Hypothalamus (tissue), 51 donors: ENCODE results near the gene CWF19L1.

ENCODE experiments used
- DNase-seq, 51 donors: peaks; one replicate each; lab custom pipeline; 2025; lab: John Stamatoyannopoulos, UW

The CWF19L1 gene

DNA sequence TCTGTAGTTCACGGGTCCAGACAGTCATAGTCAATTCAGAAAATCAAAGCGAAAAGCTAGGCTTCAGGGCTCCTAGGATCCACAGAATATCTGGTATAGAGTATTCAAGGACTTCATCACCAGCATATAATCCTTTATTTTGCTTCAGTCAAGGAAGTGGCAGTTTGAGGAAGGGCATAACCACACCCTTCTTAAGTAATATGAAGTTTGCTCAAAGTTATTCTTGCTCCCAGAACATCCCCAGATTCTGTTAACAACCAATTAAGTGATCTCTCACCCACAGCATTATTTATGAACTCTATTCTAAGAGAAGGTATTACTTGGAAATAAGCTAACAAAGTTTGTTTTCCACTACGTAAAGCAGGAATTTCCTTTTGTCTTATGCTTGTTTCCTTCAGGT, 13.2 kb downstream of the CWF19L1 start:
- DNase-seq: no peak

DNA sequence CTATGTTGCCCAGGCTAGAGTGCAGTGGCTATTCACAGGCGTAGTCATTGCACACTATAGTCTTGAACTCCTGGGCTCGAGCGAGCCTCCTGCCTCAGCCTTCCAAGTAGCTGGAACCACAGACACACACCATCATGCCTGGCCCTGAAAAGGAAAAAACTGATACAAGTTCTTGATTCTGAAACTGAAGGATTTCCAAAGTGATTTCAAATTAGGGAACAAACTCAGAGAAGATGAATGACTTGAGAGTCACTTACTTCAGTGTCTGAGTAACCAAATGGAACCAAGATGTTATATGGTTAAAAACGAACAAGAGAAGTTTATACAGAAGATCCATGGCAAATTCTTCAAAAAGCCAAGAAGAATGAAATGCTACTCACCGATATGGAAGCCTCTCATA, 14.4 kb downstream of the CWF19L1 start:
- DNase-seq: no peak

DNA sequence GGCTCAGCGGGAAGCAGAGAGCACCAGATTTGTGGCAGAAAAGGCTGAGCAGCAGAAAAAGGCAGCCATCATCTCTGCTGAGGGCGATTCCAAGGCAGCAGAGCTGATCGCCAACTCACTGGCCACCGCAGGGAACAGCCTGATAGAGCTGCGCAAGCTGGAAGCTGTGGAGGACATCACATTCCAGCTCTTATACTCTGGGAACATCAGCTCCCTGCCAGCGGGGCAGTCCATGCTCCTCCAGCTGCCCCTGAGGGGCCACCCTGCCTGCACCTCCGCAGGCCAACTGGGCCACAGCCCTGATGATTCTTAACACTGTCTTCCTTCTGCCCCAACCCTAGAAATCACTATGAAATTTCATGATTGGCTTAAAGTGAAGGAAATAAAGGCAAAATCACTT, 18.6 kb downstream of the CWF19L1 start:
- no peak for DNase-seq

DNA sequence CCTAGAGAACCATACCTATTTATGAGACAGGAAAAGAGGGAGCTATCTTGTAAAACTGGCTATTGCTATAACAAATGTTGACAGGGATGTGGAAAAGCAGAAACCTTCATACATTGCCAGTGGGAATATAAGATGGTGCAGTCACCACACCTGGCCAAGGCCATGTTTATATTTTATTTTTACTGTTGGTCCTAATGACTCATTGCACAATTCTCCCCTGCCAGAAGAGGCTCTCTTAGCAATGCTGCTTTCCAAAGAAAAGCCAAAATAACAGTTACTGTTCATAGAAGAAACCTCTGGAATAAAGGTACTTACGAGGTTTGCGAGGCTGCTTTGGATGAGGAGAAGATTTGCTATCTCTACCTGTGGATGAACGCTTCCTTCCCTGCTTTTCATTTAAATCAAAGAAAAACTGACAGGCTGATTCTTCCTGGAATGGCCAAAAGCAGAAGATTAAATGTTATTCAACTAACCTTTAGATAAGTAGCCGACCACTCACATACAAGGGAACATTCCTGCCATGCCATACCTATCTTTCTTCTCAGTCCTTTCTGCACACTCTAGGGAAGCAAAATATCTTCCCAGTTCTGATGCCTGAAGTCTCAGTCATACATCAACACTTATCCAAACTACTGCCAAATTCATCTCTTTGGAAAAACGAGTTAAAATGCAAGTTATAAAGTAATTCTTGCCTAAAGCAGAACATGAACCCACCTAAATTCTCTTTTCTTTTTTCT, 21.8 kb downstream of the CWF19L1 start:
- no peak for DNase-seq

DNA sequence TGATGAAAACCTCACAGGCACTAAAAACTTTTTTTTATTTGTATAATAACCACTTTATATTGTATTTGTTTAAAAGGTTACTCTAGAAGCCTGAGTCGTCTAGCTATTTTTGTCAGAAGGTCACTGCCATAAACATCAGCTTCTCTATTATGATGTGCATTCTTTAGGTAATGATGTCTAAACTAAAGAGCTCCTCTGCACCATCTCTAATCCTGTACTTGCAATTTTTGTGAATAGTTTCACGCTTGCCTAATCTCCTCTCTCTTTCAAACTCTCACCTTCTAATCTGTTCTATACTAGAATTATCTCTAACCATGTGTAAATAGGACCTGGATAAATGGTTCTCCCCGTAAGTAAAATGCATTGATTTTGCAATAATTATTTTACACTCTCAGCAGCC, 27.6 kb downstream of the CWF19L1 start:
- DNase-seq: no peak

DNA sequence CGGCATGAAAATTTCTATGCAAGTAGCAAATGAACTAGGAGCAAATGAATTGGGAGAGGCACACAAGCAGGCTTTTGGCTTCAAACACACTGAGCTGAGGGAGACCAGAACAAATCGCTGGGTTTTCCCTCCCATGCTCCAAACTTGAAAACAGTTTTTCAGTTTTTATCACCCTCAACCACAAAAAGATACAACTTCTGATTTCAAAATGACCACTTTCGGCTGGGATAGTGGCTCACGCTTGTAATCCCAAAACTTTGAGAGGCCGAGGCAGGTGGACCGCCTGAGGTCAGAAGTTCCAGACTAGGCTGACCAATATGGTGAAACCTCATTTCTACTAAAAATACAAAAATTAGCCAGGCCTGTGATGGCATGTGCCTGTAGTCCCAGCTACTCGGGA, 29.0 kb downstream of the CWF19L1 start:
- no peak for DNase-seq

DNA sequence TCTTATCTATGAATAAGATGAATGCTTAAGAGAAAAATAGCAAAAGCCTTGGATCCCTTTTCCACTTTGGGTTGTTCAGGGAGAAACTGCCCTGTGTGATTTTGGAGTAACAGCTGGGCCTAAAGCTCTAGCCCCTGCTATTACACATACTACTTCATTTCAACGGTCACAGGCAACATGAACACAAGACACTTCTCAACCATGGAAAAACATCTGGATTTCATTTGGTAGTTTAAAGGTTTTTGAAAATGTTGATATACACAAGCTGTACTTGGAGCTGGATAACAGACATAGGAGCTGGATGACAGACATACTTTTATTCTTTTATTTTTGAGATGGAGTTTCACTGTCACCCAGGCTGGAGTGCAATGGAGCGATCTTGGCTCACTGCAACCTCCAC, 35.3 kb downstream of the CWF19L1 start:
- no peak for DNase-seq

DNA sequence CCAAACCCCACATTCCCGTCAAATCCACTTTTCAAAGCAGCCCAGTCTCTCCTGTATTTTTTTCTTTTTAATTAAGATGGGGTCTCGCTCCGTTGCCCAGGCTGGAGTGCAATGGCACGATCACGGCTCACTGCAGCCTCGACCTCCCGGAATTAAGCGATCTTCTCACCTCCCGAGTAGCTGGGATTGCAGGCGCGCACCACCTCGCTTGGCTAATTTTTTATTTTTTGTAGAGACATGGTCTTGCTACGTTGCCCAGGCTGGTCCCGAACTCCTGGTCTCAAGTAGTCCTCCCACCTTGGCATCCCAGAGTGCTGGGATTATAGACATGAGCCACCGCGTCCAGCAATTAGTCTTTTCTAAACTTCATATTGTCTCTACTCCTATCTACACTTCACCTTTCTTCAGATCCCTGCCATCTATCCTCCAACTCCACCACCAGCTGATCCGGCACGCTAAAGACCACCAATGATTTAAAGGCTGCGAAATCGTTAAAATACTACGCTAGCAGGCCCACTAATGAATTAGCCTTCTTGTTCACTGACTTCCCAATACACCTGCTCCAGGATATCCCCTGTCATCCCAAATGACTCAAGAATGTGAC, 37.5 kb downstream of the CWF19L1 start:
- DNase-seq: peak in 5 of 51 donors; percentile 12 to 23 (median 17)

DNA sequence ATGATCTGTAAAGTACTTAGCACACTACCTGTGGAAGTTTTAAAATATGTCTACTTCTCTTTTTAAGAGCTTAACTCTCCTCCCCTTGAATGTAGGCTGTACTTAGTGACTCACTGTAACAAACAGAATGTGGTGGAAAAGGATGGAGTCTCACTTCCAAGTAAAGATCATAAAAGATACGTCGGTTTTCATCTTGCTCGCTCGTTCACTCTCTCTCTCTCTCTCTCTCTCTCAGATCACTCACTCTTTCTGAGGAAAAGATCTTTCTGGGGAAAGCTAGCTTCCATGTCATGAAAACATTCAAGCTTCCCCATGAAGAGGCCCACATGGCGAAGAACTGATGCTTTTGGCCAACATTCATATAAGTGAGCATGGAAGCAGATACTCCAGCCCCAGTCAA, 43.6 kb downstream of the CWF19L1 start:
- DNase-seq: no peak

DNA sequence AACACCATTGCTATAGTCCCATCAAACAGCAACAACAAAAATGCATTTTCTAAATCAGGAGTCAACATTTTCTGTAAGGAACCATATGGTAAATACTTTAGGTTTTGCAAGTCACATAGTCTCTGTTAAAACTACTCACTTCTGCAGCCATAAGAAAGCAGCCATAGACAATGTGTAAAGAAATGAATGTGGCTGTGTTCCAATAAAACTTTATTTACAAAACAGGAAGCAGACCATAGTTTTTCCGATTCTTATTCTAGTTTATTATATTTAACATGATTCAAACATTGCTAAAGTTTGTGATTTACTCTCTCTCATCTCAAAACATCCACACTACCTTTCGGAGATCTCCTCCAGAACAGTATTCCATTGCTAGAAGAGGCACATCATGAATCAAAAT, 44.9 kb downstream of the CWF19L1 start:
- no peak for DNase-seq

DNA sequence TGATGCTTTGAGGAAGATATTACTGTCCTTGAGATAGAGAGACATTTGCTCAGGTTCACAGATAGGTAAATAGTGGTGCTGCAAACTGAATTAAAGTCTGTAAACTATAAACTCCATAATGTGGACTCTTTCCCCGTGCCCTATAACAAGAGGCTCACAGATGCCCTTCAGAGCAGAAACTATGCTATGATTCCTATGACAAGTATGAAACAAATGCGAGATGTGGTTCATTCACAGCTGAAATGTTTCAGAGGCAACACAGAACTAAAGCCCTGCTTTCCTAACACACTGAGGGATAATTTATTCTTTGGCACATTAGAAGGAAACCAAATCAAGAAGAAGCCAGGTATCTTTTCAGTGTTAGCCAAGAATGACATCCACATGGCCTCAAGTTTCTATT, 51.4 kb downstream of the CWF19L1 start:
- DNase-seq: no peak

DNA sequence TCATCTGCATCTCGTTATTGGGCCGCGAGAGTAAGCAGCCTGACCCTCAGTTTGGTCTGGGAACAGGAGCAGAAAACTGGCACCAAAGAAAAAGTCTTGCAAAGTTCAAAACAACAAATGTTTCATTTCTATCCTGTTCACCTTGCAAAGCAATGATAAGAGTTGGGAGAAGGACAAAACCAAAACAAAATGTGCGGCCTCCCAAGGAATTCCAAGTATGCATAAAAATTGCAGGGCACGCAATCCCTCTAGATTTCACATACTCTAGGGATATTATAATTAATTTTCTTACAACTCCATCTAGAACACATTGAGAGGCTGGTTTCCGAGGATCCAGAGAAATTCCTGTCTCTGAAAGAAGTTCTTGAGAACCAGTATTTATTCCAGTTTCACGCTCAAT, 58.1 kb downstream of the CWF19L1 start:
- DNase-seq: no peak

DNA sequence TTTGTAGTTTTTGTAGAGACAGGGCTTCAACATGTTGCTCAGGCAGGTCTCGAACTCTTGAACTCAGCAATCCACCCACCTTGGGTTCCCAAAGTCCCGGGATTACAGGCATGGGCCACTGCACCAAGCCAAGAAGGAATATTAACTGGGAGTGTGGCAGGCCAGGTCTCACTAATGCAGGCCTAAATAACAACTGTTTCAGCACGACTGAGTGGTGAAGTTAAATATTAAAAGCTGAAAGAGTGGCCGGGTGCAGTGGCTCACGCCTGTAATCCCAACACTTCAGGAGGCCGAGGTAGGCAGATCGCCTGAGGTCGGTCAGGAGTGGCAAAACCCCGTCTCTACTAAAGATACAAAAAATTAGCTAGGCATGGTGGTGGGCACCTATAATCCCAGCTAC, 59.2 kb downstream of the CWF19L1 start:
- DNase-seq: no peak

DNA sequence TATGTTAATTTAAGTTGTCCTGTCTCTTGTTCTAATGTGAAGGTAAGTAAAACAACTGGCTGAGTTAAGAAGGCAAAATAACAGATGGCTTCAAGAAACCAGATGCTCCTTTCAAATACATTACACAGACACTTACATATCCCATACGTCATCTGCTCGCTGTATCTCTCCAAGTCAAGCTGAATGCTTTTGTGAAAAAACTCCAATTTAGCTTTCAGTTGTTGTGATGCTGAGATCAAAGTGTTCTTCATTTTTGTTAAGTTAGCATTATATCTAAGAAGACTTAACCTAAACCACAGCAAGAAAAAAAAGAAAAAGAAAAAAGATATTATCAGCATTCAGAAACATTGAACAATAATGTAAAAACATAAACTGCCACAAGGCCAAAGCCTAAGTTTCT, 63.1 kb downstream of the CWF19L1 start:
- DNase-seq: no peak

DNA sequence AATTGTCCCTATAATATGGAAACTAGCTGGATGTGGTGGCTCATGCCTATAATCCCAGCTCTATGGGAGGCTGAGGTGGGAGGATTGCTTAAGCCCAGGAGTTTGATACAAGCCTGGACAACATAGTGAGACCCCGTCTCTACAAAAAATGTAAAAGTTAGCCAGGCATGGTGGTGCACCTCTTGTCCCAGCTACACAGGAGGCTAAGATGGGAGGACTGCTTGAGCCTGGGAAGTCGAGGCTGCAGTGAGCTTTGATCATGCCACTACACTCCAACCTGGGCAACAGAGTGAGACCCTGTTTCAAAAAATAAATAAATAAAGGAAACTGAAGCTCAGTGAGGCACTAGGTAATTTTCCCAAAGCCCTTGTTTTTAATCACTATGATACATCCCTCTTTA, 65.9 kb downstream of the CWF19L1 start:
- no peak for DNase-seq

DNA sequence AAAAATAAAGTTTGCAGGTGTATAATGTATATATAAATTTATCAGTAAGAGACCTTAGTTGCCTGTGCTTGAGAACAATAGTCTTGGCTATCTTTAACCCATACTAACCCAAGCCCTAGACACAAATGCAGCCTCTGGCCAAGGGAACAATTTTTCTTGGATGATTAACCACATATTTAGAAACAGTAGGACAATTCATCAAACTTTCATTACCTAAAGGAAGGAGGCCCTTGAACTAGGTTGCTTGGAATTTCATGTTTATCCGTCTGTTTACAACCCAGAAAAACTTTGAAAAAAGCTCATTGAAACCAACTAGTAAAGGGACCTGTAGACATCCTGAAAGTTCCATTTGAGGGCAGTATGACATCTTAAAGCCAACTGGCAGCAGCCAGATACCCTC, 72.7 kb downstream of the CWF19L1 start:
- no peak for DNase-seq

DNA sequence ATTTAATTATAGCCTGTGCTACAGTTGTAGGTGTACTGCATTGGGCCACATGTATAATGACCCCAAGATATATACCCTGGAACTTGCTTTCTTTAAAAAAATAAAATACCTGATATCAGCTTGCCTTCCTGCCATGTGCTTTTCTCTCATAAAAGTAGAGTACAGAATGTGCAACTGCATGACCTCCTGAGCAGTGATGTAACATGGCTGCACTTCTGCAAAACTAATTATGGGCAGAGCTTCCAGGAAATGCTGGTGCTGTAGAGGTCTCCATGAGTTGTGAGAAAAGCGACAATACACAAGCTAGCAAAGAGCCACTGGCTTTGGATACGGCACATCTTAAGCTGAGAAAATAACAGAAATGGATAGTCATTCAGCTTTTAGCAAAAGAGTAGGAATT, 75.1 kb downstream of the CWF19L1 start:
- peak in 2 of 51 donors; percentile 2 for DNase-seq

DNA sequence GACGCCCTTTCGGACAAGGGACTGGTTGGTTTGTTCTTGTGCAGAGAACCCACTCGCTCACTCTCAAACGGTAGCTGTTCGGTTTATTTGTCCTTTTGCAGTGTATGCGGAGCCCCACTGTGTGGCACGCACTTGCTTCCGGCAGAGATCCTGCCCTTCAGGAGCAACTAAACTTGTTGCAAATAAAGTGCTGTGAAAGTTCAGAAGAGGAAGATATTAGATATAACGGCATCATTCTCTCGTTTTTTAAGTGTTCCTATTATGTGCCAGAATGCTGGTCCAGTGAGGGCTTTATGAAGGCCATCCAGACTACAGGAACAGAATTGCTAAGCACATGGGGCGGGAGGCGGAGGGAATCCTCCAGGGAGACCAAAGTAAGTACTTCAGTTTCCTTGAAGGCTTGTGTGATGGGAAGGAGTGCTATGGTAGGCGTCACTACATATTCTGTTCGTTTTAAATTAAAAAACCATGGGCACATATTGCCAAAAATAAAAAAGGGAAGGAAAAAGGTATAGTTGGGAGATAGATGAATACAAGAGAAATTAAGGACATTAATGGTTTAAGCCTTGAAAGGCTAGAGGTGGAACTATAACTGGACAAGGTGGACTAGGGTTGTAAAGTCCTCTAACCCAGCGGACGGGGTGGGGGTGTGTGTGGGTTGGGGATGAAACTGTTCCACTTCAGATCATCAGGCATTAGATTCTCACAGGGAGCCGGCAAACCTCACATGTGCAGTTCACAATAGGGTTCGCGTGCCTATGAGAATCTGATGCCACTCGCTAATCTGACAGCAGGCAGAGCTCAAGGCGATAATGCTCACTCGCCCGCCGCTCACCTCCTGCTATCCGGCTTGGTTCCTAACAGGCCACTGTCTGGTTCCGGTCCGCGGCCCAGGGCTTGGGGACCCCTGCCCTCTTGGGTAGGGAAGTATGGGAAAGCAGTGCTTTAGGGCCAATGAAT, 80.9 kb downstream of the CWF19L1 start:
- DNase-seq: peak in 8 of 51 donors; percentile 2 to 65 (median 30)

DNA sequence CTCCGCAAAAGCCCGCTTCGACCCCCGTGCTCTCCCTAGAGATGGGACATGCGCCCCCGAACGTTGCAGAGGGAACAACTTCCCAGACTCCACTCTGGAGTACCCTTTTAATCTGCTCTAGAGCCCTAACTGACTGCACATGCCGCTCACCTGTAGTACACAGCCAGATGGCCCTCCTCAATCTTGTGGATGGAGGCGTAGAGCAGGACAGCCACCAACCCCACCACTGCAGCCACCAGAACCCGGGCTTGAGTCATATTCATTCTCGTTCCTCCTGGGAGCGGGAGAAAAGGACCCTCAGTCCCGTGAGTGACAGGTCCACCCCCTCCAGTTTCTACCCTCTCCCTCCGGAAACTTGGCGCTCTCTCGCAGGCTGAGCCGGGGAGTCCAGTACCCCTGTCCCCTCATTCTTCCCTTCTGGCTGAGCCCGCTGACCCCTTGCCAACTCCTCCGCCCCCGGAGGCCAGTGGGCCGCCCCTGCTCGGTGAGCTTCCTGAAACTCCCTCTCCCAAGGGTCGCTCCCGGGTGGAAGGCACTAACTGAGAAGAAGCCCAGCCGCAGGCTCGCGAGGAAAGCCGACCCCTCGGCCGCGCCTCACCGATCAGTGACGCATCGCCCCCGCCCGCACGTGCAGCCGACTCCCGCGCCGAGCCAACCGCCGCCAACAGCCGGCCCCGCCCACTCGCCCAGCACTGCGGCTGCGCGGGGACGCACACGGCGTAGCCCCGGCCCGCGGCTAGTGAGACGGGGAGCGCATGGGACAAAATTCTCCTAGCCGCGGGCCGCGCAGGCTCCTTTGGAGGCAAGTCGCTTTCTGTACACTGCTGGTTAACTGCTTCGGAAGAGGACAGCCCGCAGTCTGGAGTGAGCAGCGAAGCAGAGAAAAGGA, 81.8 kb downstream of the CWF19L1 start, which contains the start of gene ERLIN1:
Gene ERLIN1, minus strand, starts transcription at position 666 of the 889 bp plus-strand sequence. Its CDS starts 403 bp downstream, at position 263.
- peak; percentile 51 to 92 (median 84) for DNase-seq

DNA sequence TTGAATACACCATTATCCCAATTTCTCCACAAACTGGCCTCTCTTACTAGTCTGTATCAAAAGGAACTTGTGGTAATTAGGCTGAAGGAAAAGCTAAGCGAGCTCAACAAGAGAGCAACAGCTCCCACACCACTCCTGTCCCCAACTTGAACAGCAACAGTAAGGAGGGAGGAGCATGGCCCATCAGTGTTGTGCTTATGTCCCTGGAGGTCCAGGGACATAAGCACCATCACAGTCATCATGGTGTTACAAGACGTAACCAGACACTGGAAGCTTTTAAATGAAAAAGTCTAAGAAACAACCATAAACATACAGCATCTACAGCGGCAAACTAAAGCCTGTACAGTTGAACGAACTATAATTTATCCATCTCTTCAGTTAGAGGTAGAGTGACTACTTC, 82.6 kb downstream of the CWF19L1 start:
- peak in 1 of 51 donors; percentile 1 for DNase-seq
